GM19328 (cell line): Measurements from ENCODE around the gene EPHX1.
"Not testable (repeated sequence)": the region's sequence is repeated elsewhere in the genome, so short reads cannot be mapped to it uniquely, and the experiment has no call there.

ENCODE experiments used
- ATAC-seq: cut with Tn5 transposase; IDR thresholded peaks from one replicate; pipeline ENCODE4 v1.9.1; 2021; ENCODE audit warnings: mild to moderate bottlenecking, moderate library complexity; ENCODE audit not compliant: unreplicated experiment

EPHX1 gene

GRCh38 chr1:225809842-225810578 is at the start of gene EPHX1:
Gene EPHX1, plus strand, starts transcription at chr1:225810124. Its CDS starts 18,606 bp downstream, at chr1:225828730.
- ATAC-seq = peak; percentile 93

GRCh38 chr1:225760531-225760930 is 49.4 kb upstream of the EPHX1 start:
- ATAC-seq = no peak

GRCh38 chr1:225761395-225761794 is 48.5 kb upstream of the EPHX1 start:
- ATAC-seq = not testable (repeated sequence)

- no peak for ATAC-seq
Observed at GRCh38 chr1:225762002-225762441, 47.9 kb upstream of the EPHX1 start.

GRCh38 chr1:225762444-225762843 is 47.5 kb upstream of the EPHX1 start:
- ATAC-seq = no peak

- ATAC-seq = no peak
Observed at GRCh38 chr1:225763716-225764548, 46.0 kb upstream of the EPHX1 start.

- no peak for ATAC-seq
Observed at GRCh38 chr1:225765982-225766674, 43.8 kb upstream of the EPHX1 start.

- no peak for ATAC-seq
Observed at GRCh38 chr1:225766967-225767633, 42.8 kb upstream of the EPHX1 start.

- no peak for ATAC-seq
Observed at GRCh38 chr1:225767634-225768540, 42.0 kb upstream of the EPHX1 start.

- ATAC-seq = no peak
Observed at GRCh38 chr1:225768662-225769426, 41.1 kb upstream of the EPHX1 start.

- ATAC-seq = no peak
Observed at GRCh38 chr1:225769687-225770086, 40.2 kb upstream of the EPHX1 start.

- no peak for ATAC-seq
Observed at GRCh38 chr1:225770561-225771248, 39.2 kb upstream of the EPHX1 start.

GRCh38 chr1:225771661-225772322 is 38.1 kb upstream of the EPHX1 start:
- ATAC-seq = no peak

- ATAC-seq = no peak
Observed at GRCh38 chr1:225772323-225772768, 37.6 kb upstream of the EPHX1 start.

- ATAC-seq = no peak
Observed at GRCh38 chr1:225772848-225773247, 37.1 kb upstream of the EPHX1 start.

- no peak for ATAC-seq
Observed at GRCh38 chr1:225774281-225775147, 35.4 kb upstream of the EPHX1 start.

GRCh38 chr1:225776294-225776693 is 33.6 kb upstream of the EPHX1 start:
- no peak for ATAC-seq
